ENCODE measurements around the gene KLHDC7B.

Gene KLHDC7B

DNA sequence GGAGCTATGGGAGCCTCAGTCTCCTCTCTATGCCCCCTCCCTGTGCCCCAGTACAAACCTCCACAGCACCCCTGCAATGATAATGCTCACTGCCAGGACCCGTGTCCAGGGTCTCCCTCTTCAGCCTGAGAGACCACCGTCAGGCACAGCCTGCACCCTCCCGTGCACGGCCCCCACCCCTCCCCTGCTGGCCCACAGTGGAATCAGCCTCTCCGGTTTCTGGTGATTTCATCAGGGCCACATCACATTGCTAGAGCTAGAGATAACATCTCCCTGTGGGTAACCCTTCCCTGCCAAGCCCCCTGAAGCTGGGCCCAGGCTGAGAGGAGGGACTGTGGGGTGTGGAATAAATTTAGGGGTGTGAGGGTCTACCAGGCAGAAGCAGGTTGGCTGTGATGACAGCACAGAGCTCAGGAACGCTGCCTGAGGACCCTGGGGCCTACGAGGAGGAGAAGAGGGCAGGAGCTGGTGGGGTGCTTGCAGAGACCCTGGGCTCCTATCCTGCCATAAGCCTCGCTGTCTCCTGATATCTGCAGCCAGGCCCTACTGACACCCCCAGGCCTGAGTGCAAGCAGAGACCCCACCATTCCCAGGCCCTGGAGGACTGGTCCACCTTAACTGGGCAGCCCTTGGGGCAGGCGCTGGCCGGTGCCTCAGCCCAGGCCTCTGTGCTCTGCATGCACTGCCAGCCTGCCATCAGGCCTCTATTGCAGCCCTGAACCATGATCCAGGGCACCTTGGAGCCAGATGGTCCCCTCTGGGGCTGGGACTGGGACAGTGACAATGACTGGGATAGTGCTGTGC, at the start of gene KLHDC7B:
TSS of gene KLHDC7B (plus strand) at position 378 of the 804 bp plus-strand sequence. CDS start at position 723, 345 bp downstream.
- peak; percentile 37 for DNase-seq (ENCODE audit: low spot score)

DNA sequence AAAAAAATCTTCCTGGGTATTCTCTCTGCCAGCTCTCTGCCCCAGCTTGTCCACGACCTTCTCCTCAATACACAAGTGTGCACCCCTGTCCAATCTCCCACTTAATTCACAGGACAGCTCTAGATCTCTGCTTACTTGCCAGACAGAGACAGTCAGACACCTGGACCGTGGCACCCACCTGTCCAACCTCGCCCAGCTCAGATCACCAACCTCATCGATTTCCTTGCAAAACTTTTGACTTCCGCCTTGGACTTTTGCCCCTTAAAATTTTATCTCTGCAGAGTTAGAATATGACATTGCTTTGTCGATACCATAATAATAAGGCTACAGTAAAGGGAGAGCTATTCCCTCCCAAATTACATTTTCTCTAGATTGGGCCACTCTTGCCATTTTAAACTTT, 48.6 kb upstream of the KLHDC7B start:
- DNase-seq (ENCODE audit: low spot score): no peak

DNA sequence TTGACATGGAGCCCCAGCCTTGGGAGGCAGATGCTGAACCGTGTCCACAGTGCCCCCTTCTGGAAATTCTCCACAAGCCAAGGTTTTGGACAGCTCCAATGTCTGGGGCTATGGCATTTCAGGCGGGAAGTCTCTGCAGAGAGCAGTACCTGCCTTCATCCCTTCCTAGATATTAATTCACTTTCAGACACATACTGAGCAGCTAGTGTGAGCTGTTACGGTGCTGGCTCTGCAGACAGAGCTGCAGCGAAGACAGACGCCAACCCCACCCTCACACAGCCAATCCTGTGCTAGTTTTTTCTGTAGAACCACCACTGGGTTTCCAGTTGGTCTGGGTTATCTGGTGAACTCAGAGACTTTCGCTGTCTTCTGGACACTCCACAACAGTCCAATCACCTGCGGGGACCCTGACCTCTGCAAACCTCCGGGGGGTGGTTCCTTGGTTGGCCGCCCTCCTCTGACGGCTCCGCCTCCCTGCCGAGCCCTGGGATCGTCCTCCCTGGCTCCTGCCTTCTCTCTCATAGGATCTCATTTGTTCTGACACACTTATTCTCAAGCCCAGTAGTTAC, 47.3 kb upstream of the KLHDC7B start:
- peak; percentile 77 for DNase-seq (ENCODE audit: low spot score)

DNA sequence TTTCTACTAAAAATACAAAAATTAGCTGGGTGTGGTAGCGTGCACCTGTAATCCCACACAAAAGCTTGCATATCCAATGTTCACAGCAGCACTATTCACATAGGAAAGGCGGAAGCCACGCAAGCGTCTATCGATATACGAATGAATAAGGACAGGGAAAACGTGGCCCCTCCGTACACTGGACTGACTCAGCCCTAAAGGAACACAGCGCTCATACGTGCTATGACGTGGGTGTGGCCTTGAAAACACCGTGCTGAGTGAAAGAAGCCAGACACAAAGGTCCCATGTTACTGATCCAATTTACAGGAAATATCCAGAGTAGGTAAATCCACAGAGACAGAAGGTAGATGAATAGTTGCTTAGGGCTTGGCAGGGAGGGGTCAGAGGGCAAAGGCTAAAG, 45.2 kb upstream of the KLHDC7B start:
- DNase-seq (ENCODE audit: low spot score): no peak

DNA sequence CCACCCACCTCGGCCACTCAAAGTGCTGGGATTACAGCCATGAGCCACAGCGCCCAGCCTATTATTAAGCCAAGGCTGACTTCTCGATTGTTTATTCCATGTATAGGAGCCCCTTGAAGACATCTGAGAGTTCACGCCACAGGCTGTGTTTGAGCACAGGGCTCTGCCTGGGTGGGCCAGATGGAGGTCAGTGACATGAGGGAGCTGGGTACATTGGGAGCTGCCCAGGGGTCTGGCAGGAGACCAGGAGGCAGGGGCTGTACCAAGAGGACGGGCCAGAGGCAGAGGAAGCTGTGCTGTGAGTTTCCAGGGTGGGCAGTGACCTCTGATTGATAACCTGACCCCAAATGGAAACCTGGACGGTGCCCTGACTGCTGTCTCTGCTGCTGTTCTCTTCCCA, 43.6 kb upstream of the KLHDC7B start:
- no peak for DNase-seq (ENCODE audit: low spot score)

DNA sequence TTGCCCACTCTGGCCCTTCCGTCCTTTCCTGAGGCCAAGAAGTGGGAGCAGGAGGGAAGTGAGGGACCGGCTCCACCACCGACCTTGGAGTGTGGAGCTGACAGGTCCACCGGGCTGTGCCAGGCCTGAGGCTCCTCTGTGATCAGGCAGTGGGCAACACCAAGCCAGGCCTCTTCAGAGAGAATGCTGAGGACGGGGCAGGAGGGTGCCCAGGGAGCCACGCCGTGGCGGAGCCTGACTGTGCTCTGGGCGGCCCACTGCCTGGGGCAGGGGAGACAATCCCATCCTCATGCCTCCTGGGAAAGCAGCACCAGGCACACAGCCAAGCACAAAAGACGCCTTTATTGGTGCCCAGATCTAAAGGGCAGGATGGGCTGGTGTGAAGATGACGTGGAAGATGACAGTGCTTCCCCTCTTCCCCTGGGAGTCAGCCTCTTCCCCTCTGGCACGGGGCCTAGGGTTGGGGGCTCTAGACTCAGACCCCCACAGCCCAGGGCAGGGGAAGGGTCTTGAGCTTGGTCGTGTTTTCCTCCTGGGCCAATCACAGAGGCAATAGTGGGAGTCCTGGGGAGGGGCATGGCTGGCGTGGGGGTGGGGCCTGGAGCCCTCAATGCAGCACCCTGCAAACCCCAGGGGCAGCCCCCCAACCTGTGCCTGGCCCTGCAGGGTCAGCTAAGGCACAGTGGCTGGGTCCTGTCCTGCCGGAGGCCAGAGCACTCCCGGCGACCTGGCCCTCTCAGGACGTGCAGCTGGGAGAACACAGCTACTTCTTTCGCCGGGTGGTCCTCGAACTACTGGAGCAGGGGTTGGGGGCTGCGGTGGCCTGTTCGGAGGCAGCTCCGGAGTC, 42.8 kb upstream of the KLHDC7B start:
- DNase-seq (ENCODE audit: low spot score): no peak

DNA sequence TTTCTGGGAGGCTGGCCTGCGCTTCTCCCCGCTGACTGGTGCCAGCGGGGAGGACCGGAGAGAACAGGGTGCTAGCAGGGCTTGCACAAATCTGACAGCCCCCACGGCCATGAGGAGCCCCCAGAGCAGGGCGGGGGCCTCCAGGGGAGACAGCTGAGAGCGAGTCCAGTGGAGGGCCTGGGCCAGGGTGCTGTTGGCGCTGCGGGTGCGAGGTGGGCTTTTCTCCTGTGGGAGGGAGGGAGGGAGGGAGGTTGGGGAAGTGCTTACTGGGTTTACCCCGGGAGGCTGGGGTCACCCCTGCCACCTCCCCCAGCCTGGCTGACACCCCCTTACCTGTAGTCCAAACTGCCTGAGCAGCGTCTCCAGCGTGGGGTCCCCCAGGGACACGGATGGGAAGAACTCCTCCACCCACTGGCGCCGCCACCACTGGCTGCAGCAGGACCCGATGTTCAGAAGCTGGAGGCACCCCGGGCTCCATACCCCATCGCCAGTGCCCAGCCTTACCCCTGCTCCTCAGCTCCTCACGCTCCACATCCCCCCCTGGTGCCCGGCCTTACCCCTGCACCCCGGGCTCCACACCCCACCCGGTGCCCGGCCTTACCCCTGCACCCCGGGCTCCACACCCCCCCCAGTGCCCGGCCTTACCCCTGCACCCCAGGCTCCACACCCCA, 42.1 kb upstream of the KLHDC7B start:
- no peak for DNase-seq (ENCODE audit: low spot score)

DNA sequence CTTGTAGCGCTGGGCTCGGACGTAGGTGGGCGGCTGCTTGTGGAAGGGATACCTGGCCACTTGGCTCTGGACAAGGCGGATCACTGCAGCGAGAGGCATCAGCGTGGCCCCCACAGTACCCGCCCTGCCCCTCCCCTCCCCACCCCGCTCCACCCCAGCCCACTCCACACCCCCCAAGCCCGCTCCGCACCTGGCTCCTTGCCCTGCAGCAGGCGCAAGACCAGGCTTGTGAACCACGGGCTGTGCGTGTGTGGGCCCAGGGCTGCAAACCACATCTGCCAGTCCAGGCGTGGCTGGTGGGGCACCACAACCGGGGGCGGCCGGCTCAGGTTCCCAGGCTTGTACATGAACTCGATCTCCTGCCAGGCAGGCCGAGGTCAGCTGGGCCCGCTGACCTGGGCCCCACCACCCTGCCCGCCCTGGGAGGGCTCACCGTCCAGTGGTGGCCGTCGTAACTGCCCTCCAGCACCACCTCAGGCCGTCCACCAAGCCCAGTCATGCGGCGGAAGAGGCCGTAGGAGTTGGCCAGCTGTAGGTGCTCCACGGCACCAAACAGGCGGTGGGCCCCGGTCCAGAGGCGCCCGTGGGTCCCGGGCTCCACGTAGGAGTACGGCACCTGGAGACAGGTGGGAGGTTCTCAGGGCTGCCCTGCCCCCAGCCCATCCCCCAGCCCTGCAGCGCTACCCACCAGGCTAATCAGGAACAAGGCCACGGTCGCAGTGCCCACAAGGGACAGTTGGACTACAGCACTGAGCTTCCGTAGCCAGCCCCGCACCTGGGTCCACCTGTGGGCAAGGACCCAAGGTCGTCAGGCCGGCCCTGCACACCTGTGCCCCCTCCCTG, 41.1 kb upstream of the KLHDC7B start:
- no peak for DNase-seq (ENCODE audit: low spot score)

DNA sequence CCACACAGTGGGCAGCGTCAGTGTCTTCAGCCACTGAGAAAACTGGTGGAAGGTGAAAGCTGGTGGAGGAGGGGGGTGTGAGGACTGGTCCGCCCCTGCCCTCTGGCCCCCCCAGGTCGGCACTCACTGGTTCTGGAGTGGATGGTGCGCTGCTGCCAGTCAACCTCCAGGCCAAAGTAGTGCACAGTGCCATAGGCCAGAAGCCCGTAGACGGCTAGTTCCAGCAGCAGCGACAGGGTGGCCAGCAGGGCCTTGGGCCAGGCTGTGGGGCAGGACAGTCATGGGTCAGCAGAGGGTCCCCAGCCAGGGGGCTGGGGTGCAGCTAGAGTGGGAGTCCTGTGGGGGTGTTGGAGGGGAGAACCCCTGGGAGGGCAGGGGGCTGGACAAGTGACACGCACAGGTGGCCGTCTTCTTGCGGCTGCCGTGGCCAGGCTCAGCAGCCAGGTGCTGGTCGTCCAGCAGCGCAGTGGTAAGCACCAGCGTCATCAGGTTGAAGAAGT, 40.4 kb upstream of the KLHDC7B start:
- no peak for DNase-seq (ENCODE audit: low spot score)

DNA sequence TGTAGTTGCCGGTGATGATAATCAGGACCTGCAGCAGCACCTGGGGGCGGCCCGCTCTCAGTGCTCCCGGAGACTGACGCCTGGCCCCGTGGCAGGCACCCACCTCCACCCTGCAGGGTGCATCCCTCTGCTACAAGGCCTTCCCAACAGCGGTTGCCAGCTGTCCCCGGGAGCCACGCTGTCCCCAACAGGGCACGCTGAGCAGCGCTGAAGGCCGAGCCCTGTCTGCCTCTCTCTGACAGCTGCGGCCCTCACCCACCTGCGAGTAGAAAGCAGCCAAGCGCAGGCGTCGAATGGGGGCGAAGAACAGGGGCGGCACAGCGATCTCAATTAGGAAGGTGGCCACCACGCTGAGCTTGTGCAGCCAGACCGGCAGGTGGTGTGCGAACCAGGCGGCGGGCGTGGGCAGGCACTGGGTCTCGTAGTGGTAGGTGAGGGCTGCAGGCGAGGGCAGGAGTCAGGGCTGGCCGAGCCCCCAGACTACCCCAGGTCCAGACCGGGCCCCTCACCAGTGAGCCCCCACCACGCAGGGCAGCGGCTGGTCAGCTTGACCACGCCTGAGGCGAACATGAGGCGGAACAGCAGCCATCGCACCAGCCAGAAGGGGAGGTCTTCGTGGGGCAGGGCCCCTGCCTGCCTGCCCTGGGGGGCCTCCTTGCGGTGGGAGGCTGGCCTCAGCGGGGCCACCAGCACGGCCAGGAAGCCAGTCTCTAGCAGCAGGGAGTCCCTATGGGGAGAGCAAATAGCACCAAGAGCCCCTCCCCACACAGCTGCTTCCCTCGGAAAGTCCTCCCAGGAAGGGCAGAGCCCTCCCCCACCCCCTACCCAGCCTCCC, 39.7 kb upstream of the KLHDC7B start:
- no peak for DNase-seq (ENCODE audit: low spot score)

DNA sequence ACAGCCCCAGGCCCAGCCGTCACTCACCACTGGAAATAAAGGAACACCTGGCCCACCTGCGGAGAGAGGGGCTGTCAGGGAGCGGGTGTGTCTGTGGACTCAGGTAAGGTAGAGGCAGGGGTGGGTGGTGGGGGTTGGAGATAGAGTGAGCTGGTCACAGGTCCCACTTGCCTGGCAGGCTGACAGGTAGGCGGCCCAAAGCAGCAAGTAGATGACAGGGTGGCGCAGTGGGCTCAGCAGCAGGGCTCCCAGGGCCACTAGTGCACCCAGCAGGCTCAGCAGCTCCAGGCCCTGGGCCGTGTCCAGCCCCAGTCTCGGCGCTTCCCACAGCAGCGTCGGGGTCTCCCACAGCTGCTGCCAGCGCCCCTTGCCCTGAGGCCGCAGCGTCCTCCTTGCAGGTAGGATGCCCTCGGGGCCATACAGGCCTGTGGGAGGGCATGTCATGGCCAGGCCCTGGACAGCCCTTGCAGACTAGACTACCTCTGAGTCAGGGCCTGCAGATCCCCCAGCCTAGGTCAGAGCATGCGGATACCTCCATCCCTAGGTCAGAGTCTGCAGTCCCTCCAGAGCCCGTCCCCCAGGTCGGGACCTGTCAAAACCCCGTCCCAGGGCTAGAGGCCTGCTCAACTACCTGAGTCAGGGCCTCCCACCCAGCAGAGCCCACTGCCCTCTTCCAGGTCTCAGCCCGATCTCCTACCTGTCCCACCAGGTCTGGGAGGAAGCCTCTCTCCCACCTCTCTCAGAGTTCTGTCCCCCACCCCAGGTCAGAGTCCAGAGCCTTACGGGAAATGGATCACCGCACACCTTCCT, 38.9 kb upstream of the KLHDC7B start:
- DNase-seq (ENCODE audit: low spot score): no peak

DNA sequence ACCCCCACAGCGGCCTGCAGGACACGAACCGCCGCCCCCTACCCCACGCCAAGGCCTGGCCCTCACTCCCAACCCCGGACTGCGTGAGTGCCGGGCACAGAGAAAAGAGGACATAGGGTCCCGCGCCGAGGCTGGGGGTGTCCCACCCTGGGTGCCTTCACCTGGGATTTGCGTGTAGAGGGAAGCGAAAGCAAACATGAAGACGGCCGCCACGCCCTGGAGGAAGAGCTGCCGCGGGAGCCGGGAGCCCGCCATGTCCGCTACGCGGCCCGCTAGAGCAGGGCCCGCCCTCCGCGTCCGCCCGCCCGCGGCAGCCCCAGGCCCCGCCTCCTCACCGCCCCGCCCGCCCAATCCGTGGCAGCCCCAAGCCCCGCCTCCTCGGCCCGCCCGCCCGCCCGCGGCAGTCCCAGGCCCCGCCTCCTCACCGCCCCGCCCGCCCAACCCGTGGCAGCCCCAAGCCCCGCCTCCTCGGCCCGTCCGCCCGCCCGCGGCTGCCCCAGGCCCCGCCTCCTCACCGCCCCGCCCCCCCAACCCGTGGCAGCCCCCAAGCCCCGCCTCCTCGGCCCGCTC, 38.2 kb upstream of the KLHDC7B start, which contains the start of gene LMF2:
TSS of gene LMF2 (minus strand) at position 282 of the 570 bp plus-strand sequence. CDS start at position 255, 27 bp downstream.
- DNase-seq (ENCODE audit: low spot score): peak; percentile 99

DNA sequence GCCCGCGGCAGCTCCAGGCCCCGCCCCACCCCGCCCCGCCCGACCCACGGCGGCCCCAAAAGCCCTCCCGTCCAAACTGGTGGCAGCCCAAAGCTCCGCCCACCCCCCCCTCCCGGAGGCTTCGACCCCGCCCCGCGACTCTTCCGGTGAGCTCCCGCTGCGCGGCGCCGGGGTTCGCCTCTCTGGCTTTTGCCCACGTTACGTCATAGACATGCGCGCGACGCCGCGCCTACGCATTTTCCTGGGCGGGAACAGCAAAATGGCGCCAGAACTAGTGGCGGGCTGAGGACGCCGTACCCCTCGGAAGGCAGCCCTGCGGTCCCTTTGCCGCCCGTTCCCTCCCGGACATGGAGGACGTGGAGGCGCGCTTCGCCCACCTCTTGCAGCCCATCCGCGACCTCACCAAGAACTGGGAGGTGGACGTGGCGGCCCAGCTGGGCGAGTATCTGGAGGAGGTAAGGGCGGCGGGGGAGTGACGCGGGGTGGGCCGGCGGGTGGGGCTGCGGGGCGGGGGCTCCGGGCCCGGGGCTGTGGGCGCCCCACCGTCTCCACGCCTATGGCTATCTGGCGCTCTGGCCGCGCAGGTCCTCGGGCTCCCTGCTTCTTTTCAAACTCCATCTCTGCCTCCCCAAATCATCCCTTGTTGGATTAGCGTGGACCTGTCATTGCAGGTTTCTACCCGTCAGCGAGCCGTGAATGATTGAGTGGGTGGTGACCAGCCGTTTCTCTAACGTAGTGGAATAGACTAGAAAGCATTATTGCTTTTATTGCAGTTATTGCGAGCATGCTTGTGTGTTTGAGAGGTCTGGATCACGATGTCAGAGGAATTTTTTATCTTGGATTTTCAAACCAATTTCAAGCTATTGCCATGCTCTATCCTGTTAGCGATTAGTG, 37.5 kb upstream of the KLHDC7B start, which contains the start of gene NCAPH2:
TSS of gene NCAPH2 (plus strand) at position 234 of the 894 bp plus-strand sequence. CDS start at position 348, 114 bp downstream.
- DNase-seq (ENCODE audit: low spot score): peak; percentile 84

DNA sequence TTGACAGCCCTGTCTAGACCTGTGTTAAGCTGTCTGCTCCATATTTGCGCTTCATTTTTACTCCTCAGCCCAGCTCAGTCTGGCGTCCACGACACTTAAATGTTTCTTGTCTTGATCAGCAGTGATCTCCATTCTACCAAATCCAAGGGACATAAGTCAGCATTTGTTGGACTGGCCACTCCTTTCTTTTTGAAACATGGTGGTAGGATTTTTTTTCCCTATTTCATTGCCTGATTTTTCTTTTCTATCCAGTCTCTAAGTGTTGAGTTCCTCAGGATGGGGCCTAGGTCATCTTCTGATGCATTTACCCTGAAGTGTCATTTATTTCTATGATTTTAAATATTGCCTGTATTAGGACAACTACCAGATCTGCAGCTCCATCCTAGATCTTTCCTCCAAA, 36.8 kb upstream of the KLHDC7B start:
- no peak for DNase-seq (ENCODE audit: low spot score)

DNA sequence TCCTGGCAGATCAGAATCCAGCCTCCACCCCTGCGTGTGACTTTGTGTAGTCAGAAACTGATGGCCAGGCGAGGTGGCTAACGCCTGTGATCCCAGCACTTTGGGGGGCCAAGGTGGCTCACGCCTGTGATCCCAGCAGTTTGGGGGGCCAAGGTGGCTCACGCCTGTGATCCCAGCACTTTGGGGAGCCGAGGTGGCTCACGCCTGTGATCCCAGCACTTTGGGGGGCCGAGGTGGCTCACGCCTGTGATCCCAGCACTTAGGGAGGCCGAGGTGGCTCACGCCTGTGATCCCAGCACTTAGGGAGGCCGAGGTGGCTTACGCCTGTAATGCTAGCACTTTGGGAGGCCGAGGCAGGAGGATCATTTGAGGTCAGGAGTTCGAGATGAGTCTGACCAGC, 32.5 kb upstream of the KLHDC7B start:
- DNase-seq (ENCODE audit: low spot score): no peak

DNA sequence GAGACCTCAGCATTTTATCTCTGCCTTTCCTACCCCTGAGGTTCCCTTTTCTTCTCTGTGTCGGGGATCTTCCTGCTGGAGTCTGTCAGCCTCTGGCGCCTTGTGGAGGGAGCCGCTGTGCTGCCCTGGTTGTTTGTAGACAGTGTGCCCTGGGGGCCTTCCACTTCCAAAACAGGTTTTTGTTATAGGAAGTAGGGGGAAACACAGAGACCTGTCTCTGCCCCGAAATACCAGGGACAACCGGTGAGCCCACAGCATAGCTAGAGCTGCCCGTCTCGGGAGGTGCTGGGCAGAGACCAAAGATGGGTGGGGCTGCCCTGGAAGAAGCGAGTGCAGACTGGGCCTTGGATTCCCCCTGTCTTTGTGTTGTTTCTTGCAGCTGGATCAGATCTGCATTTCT, 29.6 kb upstream of the KLHDC7B start:
- no peak for DNase-seq (ENCODE audit: low spot score)

DNA sequence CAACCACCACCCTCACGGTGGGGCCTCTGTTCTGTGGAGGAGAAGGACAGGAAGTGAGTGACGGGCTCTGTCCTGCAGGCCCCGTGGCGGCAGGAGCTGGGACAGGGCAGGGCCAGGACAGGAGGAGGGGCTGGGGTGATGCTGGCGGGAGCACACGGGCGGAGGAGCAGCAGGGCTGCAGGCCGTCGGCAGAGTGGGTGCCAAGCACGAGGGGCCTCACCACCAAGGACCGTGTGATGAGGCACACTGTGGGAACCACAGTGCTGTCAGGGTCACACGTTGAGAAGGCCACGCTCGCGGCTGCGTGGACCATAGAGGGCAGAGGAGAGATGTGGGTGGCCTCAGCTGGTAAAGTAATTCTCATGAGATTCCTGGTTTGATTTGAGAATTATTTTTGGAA, 28.8 kb upstream of the KLHDC7B start:
- DNase-seq (ENCODE audit: low spot score): peak; percentile 8

Data from D341Med (cell line).